Measurements from ENCODE around the gene AOPEP. TPM values are rescaled to one million over a fixed set of nuclear protein-coding genes. Genes with fewer than 3 reads are reported as not detected.

Gene AOPEP
- total RNA-seq, 1 donor from 2014 or later = 25.8 TPM

DNA sequence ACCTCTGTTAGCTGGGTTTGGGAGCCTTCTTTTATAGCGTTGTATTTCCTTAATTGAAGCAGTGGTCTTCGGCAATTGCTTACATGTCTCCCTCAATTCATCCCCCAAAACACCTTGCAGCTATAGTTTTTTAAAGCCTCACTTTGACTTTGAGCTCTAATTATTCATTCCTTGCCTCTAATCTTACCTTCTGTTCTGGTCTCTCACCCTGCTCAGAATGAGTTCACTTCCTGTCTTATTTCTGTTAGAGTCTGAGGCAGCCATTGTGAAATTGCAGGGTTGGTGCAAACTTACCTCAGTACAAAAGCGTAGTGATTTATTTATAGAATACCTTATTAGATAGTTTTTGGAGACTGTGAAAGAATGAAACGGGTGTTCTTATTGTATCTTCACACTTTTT lies 35.0 kb downstream of the AOPEP start:
- TF ChIP-seq, protein P1, sequence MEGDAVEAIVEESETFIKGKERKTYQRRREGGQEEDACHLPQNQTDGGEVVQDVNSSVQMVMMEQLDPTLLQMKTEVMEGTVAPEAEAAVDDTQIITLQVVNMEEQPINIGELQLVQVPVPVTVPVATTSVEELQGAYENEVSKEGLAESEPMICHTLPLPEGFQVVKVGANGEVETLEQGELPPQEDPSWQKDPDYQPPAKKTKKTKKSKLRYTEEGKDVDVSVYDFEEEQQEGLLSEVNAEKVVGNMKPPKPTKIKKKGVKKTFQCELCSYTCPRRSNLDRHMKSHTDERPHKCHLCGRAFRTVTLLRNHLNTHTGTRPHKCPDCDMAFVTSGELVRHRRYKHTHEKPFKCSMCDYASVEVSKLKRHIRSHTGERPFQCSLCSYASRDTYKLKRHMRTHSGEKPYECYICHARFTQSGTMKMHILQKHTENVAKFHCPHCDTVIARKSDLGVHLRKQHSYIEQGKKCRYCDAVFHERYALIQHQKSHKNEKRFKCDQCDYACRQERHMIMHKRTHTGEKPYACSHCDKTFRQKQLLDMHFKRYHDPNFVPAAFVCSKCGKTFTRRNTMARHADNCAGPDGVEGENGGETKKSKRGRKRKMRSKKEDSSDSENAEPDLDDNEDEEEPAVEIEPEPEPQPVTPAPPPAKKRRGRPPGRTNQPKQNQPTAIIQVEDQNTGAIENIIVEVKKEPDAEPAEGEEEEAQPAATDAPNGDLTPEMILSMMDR (IDR thresholded peaks at IDR 0.05; ENCODE audit: partially characterized antibody, unreplicated experiment) = no peak
- no peak for DNase-seq
- no peak overlapping the region for H3K27ac Mint-ChIP-seq (ENCODE audit: unreplicated experiment)
- H3K27me3 Mint-ChIP-seq (ENCODE audit: unreplicated experiment) = no peaks in the 10 kb centered on the region
- H3K36me3 Mint-ChIP-seq (ENCODE audit: unreplicated experiment) = no peaks in the 10 kb centered on the region
- no peaks in the 10 kb centered on the region for H3K9me3 Mint-ChIP-seq (ENCODE audit: unreplicated experiment)
- H3K4me3 Mint-ChIP-seq (ENCODE audit: unreplicated experiment) = no peak overlapping the region
- H3K4me1 Mint-ChIP-seq (ENCODE audit: low read depth, unreplicated experiment) = peaks cover 7% of the 10 kb centered on the region

DNA sequence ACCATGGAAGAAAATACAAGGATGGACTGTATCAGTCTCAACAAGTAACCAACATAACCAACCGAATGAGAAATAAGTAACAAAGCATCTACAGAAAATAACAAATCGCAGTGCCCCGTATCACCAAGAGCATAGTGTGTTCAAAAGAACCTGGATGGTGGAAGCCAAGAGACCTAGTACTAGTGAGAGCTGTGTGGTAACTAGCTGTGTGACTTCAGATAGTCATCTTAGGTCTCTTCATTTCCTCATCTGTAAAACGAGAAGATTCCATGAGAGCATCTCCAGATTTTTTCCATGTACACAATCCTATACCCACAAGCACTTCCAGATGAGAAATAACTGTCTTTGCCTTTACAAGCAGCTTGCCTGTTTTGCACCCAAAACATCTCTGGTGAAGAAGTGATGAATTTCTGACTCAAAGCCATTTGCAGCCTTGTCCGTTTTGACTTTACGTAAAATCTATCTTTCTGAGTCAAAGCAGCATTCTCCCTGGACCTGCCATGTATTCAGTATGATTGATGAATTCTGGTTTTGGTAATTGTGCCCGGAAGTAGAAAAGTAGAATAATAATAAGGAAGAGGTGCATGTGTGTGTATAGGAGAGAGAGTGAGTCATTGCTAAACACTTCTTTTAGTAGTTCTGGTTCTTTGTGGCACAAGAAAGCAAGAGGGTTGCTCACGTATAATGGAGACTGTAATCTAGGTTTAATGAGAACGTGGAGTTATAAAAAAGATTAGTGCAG lies 41.0 kb downstream of the AOPEP start:
- Mint-ChIP-seq H3K4me1 (ENCODE audit: low read depth, unreplicated experiment) (peaks cover 2% of the 10 kb centered on the region), H3K4me3 (ENCODE audit: unreplicated experiment) (no peak overlapping the region), H3K27me3 (ENCODE audit: unreplicated experiment) (peaks cover 1% of the 10 kb centered on the region), H3K27ac (ENCODE audit: unreplicated experiment) (no peak overlapping the region), H3K9me3 (ENCODE audit: unreplicated experiment) (no peaks in the 10 kb centered on the region), H3K36me3 (ENCODE audit: unreplicated experiment) (no peaks in the 10 kb centered on the region)
- TF ChIP-seq, protein P1 (IDR thresholded peaks at IDR 0.05; ENCODE audit: partially characterized antibody, unreplicated experiment) = no peak
- DNase-seq = no peak

DNA sequence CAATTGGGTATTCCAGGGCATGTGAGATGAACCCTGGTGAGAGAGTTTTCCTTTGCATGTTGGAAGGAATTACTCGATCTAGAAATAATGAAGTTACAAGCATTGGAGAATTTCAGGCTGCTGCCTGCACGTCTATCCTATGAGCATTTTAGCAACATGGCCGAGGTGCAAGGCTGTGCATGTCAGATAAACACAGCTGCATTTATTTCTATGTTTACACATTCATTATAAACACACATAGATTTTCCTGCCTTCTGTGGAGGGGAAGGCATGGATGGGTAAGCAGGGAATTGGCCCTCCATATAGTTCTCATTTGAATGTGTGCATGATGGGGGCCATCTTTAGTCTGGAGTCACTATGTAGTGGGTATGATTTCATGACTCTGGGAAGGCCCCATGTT lies 42.3 kb downstream of the AOPEP start:
- Mint-ChIP-seq H3K4me3 (ENCODE audit: unreplicated experiment) (no peak overlapping the region), H3K27me3 (ENCODE audit: unreplicated experiment) (peaks cover 1% of the 10 kb centered on the region), H3K9me3 (ENCODE audit: unreplicated experiment) (no peaks in the 10 kb centered on the region), H3K27ac (ENCODE audit: unreplicated experiment) (no peak overlapping the region), H3K36me3 (ENCODE audit: unreplicated experiment) (no peaks in the 10 kb centered on the region), H3K4me1 (ENCODE audit: low read depth, unreplicated experiment) (peaks cover 2% of the 10 kb centered on the region)
- TF ChIP-seq, protein P1 (IDR thresholded peaks at IDR 0.05; ENCODE audit: partially characterized antibody, unreplicated experiment) = no peak
- no peak for DNase-seq

DNA sequence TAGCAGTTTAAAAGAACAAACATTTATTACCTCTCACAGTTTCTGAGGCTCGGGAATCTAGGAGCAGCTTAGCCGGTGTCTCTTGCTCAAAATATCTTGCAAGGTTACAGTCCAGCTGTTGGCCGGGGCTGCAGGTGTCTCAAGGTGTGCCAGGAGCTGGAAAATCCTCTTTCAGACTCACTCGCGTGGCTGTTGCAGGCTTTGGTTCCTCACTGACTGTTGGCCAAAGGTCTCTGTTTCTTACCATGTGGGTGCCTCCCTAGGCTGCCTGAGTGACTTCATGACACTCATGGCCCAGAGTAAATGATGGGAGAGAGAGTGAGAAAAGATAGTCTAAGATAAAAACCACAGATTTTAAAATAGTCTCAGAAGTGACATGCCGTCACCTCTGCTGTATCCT lies 43.8 kb downstream of the AOPEP start:
- Mint-ChIP-seq H3K27me3 (ENCODE audit: unreplicated experiment) (peaks cover 1% of the 10 kb centered on the region), H3K9me3 (ENCODE audit: unreplicated experiment) (no peaks in the 10 kb centered on the region), H3K4me3 (ENCODE audit: unreplicated experiment) (no peak overlapping the region), H3K36me3 (ENCODE audit: unreplicated experiment) (no peaks in the 10 kb centered on the region), H3K27ac (ENCODE audit: unreplicated experiment) (no peak overlapping the region), H3K4me1 (ENCODE audit: low read depth, unreplicated experiment) (peaks cover 2% of the 10 kb centered on the region)
- TF ChIP-seq, protein P1 (IDR thresholded peaks at IDR 0.05; ENCODE audit: partially characterized antibody, unreplicated experiment) = no peak
- DNase-seq = no peak

DNA sequence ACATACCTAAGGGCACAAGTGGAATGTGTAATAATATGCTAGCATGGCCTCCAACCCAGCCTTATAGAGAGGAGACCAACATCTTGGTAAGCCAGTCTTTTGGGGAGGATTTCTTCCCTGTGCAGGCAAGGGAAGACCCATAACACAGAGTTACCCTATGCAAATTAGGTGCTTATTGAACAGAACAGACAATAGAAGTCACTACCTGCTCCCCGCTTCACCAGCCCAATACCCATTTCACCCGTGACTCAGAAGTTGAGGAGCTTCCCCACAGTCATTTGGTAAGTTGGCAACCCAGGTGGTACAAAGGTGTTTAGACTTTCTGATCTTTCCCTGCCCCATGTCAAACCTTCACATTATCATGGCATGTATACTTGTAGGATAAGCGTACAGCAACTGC lies 44.6 kb downstream of the AOPEP start:
- Mint-ChIP-seq H3K27ac (ENCODE audit: unreplicated experiment) (no peak overlapping the region), H3K9me3 (ENCODE audit: unreplicated experiment) (no peaks in the 10 kb centered on the region), H3K4me3 (ENCODE audit: unreplicated experiment) (no peak overlapping the region), H3K27me3 (ENCODE audit: unreplicated experiment) (peaks cover 1% of the 10 kb centered on the region), H3K36me3 (ENCODE audit: unreplicated experiment) (no peaks in the 10 kb centered on the region), H3K4me1 (ENCODE audit: low read depth, unreplicated experiment) (peaks cover 2% of the 10 kb centered on the region)
- no peak for DNase-seq
- TF ChIP-seq, protein P1 (IDR thresholded peaks at IDR 0.05; ENCODE audit: partially characterized antibody, unreplicated experiment) = no peak
